Ectodermal cell (in vitro differentiated cells): ENCODE results near the gene GAA.
"Not testable (repeated sequence)": the region's sequence is repeated elsewhere in the genome, so short reads cannot be mapped to it uniquely, and the experiment has no call there.

Source experiments
- H3K27ac ChIP-seq: 2 replicates; pipeline ENCODE4 v1.7.0; 2013; ENCODE audit warnings: mild to moderate bottlenecking, low read depth, low read length; ENCODE audit not compliant: insufficient read depth, poor library complexity, severe bottlenecking
- H3K27me3 ChIP-seq: 2 replicates; pipeline ENCODE4 v1.7.0; 2013; ENCODE audit warnings: mild to moderate bottlenecking, low read length; ENCODE audit not compliant: insufficient read depth, control insufficient read depth, poor library complexity, severe bottlenecking
- H3K36me3 ChIP-seq: one replicate; pipeline ENCODE4 v1.7.0; 2013; ENCODE audit warnings: low read length; ENCODE audit not compliant: control insufficient read depth, insufficient read depth
- H3K4me1 ChIP-seq: one replicate; pipeline ENCODE4 v1.7.0; 2013; ENCODE audit warnings: low read length; ENCODE audit not compliant: control insufficient read depth, insufficient read depth
- H3K4me3 ChIP-seq: 2 replicates; pipeline ENCODE4 v1.7.0; 2013; ENCODE audit warnings: low read depth, low read length, control low read depth; ENCODE audit not compliant: insufficient read depth
- H3K9me3 ChIP-seq: 2 replicates; pipeline ENCODE4 v1.7.0; 2013; ENCODE audit warnings: mild to moderate bottlenecking, low read length, moderate library complexity; ENCODE audit not compliant: control insufficient read depth
- WGBS, 2 experiments: methylation state at CpG; one replicate each; pipeline ENCODE4 v1.1.7; 2013; ENCODE audit warnings: missing lambda C conversion rate in 2 of 2; 5-methylcytosine and 5-hydroxymethylcytosine counted together

GAA gene

DNA sequence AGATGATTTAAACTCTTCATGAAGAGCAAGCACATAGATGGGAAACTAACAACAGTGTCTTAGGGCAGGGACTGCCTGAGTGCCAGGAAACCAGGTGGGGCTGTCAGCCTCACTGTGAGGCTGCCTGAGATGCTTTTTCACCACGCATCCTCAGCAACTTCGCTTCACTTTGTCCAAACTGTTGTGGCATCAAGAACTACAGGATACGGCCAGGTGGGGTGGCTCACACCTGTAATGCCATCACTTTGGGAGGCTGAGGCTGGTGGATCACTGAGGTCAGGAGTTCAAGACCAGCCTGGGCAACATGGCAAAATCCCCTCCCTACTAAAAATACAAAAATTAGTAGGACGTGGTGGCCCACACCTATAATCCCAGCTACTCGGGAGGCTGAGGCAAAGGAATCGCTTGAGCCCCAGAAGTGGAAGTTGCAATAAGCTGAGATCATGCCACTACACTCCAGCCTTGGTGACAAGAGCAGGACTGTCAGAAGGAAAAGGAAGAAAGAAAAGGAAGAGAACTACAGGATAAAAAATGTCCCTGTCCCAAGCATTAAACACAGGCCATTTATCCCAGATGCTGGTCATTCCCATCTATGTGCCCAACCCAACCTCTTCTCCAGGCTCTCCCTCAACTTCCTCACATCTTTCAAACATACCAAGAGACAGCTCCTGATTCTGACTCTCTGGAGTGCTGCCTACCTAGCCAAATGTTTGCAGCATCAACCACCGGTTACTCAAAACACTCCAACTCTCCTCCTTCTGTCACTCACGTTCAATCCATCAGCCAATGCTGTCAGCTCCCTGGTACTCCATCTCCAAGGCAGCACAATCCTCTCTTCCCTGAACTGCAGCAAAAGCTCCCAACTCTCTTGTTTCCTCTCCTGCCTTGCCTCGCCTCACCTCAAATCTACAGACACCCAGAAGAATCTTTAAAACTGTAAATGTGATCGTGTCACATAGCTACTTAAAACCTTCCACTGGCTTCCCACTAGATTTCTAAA, 44.0 kb downstream of the GAA start:
- peak overlapping the region; percentile 96 for H3K4me3 ChIP-seq
- peaks cover 23% of the 10 kb centered on the region for H3K36me3 ChIP-seq
- no peaks in the 10 kb centered on the region for H3K9me3 ChIP-seq
- 66 to 70% methylated on average over 10 of the region's 10 CpGs for WGBS, 2 experiments
- no peak overlapping the region for H3K27ac ChIP-seq
- no peaks in the 10 kb centered on the region for H3K27me3 ChIP-seq
- peaks cover 12% of the 10 kb centered on the region for H3K4me1 ChIP-seq

DNA sequence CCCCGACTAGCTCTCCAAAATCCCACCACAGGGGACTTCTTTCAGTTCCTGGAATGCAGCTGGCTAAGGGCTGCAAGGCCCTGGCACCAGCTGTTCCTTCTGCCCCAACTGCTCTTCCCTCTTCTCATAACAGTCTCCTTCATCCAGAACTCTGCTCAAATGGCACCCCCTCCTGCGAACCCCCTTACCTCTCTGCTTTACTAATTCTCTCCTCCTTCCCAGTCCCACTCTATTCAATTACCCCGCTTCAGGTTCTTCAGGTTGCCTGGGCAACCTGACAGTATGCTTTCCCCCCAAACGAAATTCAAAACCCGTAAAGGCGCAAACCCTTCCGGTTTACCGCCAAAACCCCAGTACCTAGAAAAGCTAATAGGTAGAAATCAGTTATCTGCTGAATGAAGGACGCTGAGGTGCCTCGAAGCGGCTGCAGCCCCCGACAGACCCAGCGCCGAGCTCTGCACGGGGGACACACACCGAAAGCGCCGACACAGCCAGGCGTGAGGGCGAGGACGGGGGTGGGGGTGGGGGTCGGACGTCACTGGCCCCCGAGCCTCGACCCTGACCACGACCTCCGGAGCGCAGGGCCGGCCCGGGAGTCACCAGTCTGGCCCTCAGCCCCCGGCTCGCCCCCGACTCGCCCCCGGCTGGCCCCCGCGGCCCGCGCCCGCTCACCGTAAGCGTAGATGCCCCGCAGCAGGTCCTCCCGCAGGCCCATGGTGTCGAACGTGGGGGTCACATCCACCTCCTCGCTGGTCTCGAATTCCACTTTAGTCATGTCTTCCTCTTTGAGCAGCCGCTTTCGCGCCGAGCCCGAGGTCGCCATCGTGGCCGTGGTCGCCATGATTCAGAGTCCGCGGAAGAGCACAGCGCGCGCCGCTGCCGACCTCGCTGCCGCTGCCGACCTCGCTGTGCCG, 45.0 kb downstream of the GAA start:
- peak overlapping the region; percentile 79 for H3K27ac ChIP-seq
- peaks cover 14% of the 10 kb centered on the region for H3K36me3 ChIP-seq
- 0% methylated on average over 69 of the region's 69 CpGs for WGBS, 2 experiments
- no peaks in the 10 kb centered on the region for H3K27me3 ChIP-seq
- H3K9me3 ChIP-seq: no peaks in the 10 kb centered on the region
- peak overlapping the region; percentile 96 for H3K4me3 ChIP-seq
- peaks cover 12% of the 10 kb centered on the region for H3K4me1 ChIP-seq

DNA sequence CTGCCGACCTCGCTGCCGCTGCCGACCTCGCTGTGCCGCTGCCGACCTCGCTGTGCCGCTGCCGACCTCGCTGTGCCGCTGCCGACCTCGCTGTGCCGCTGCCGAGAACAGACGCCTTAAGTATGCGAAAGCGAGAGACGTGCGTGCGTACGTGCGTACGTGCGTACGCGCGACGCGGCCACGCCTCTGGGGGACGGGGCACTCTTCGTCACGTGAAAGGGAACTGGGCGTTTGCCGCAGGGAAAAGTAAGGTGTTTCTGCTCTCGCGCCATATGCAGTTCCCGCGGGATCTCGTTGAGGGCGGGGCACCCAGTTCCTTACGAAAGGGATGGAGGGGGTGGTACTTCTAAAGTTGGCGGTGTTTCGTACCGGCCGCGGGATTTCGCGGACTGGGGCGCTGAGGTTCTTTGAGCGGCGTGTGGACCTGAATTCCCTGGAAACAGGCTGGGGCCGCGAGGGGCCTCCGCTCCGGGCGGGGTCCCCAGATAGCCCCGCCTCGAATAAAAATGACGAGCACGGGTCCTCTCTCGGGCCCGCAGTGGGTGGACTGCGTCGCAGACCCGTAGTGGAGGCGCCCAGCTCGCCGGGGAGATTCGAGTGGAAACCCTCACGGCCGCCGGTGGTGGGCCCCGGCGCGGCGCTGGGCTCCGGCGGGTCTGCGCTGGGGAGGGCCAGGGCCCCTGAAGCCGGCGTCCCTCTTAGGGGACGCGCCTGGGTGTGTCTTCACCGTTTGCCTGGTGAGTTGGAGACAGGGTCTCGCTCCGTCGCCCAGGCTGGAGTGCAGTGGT, 45.8 kb downstream of the GAA start, which contains the start of gene EIF4A3:
Gene EIF4A3 (minus strand): TSS at position 94 of the 788 bp plus-strand sequence. CDS start 167 bp downstream, outside the sequence.
- 0% methylated on average over 90 of the region's 90 CpGs for WGBS, 2 experiments
- peaks cover 12% of the 10 kb centered on the region for H3K4me1 ChIP-seq
- no peaks in the 10 kb centered on the region for H3K9me3 ChIP-seq
- H3K27me3 ChIP-seq: no peaks in the 10 kb centered on the region
- peak within 1 kb of the TSS; percentile 79 for H3K27ac ChIP-seq
- H3K4me3 ChIP-seq: peak within 1 kb of the TSS; percentile 96
- H3K36me3 ChIP-seq: peaks cover 6% of the 10 kb centered on the region

DNA sequence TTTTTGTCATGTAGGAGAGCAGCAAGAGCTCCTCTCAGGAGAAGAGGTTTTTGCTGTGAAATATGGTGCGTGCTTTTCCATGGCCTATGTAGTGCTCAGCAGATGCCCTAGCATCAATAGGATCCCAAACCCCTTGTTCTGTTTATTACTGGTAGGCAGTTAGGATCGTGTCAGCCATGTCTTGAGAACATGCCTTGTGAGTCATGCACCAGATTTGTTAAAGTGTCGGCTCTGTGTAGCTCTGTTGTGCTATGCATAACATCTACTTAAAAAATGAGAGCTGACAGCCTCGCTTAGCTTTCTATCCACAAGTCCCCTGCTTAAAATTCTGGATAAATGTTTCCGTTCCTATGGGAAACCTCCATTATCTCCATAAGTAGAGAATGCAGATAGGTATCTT, 50.0 kb downstream of the GAA start:
- Histone ChIP-seq H3K27ac (no peak overlapping the region), H3K4me3 (no peak overlapping the region), H3K9me3 (no peaks in the 10 kb centered on the region), H3K36me3 (no peaks in the 10 kb centered on the region), H3K4me1 (peaks cover 7% of the 10 kb centered on the region), H3K27me3 (no peaks in the 10 kb centered on the region)
- WGBS, 2 experiments: 94% methylated on average over 5 of the region's 5 CpGs

DNA sequence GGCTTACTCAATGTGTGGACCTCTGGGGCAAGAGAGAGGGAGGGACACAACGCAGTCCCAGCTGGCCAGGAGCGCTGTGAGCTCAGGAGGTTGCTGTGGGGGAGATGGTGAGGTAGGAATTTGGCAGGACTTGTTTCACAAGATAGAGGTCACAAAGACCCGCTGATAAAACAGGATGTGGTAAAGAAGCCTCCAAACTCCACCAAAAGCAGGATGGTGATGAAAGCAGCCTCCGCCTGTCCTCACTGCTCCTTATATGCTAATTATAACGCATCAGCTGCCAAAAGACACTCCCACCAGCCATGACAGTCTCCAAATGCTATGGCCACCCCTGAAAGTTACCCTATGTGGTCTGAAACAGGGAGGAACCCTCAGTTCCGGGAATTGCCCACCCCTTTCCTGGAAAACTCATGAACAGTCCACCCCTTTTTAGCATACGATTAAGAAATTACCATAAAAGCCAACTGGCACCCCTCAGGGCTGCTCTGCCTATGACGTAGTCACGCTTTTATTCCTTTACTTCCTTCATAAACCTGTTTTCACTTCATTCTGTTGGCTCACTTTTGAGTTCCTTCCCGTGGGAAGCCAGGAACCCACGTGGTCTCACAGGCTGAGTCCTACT, 50.8 kb downstream of the GAA start:
- no peaks in the 10 kb centered on the region for H3K27me3 ChIP-seq
- no peak overlapping the region for H3K4me3 ChIP-seq
- WGBS, 2 experiments: 86 to 90% methylated on average over 11 of the region's 11 CpGs
- H3K4me1 ChIP-seq: peaks cover 7% of the 10 kb centered on the region
- H3K27ac ChIP-seq: no peak overlapping the region
- no peaks in the 10 kb centered on the region for H3K9me3 ChIP-seq
- H3K36me3 ChIP-seq: no peaks in the 10 kb centered on the region

- Histone ChIP-seq H3K27me3 (no peaks in the 10 kb centered on the region), H3K4me1 (peaks cover 4% of the 10 kb centered on the region), H3K9me3 (no peaks in the 10 kb centered on the region), H3K36me3 (no peaks in the 10 kb centered on the region), H3K27ac (no peak overlapping the region), H3K4me3 (no peak overlapping the region)
- 91 to 93% methylated on average over 3 of the region's 3 CpGs for WGBS, 2 experiments
Measured at GRCh38 chr17:80153004-80153403, 51.6 kb downstream of the GAA start.

GRCh38 chr17:80154166-80154565, 52.8 kb downstream of the GAA start:
- Histone ChIP-seq H3K27ac (no peak overlapping the region), H3K9me3 (no peaks in the 10 kb centered on the region), H3K27me3 (no peaks in the 10 kb centered on the region), H3K4me3 (no peak overlapping the region), H3K4me1 (no peaks in the 10 kb centered on the region), H3K36me3 (no peaks in the 10 kb centered on the region)
- WGBS, 2 experiments: 41 to 48% methylated on average over 5 of the region's 5 CpGs

DNA sequence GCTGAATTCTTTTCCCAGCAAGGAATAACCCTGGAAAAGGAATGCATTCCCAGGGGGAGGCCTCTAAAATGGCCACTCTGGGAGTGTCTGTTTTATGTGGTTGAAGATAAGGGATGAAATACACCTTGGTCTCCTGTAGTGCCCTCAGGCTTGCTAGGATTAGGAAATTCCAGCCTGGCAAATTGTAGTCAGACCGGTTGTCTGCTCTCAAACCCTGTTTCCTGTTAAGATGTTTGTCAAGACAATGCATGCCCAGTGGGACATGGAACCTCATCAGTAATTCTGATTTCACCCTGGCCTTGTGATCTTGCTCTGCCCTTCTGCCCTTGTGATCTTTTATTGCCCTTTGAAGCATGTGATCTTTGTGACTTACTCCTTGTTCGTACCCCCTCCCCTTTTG, 54.2 kb downstream of the GAA start:
- WGBS, 2 experiments: 67 to 89% methylated on average over 2 of the region's 2 CpGs
- not testable (repeated sequence) for H3K4me1 ChIP-seq, H3K4me3 ChIP-seq, H3K9me3 ChIP-seq, H3K27me3 ChIP-seq, H3K36me3 ChIP-seq, H3K27ac ChIP-seq

DNA sequence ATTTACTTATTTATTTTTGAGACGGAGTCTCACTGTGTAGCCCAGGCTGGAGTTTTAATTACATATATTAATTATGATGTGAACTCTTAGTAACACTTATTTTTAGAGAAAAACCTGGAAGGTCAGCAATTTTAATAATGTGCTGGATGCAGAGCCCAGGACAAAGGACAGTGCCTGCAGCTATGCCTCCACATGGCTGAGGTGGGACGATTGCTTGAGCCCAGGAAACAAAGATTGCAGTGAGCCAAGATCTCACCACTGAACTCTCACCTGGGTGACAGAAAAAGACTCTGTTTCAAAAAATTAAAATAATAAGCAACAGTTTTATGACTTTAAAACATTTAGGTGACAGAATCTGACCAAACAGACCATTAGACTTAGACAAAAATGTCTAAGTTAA, 57.5 kb downstream of the GAA start:
- Histone ChIP-seq H3K9me3 (no peaks in the 10 kb centered on the region), H3K27ac (no peak overlapping the region), H3K27me3 (no peaks in the 10 kb centered on the region), H3K4me1 (no peaks in the 10 kb centered on the region), H3K4me3 (no peak overlapping the region), H3K36me3 (no peaks in the 10 kb centered on the region)
- 61 to 73% methylated on average over 1 of the region's 2 CpGs for WGBS, 2 experiments
